ENCODE measurements around the gene PCDHGA1.
"Not testable (repeated sequence)": the region's sequence is repeated elsewhere in the genome, so short reads cannot be mapped to it uniquely, and the experiment has no call there.

The PCDHGA1 gene

DNA sequence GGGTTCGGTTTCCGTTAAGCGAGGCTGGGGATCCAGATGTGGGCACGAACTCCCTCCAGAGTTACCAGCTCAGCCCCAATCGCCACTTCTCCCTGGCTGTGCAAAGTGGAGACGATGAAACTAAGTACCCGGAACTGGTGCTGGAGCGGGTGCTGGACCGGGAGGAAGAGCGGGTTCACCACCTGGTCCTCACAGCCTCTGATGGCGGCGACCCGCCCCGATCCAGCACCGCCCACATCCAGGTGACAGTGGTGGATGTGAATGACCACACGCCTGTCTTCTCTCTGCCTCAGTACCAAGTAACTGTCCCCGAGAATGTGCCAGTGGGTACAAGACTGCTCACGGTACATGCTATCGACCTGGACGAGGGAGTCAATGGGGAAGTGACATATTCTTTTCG is 53.0 kb downstream of the PCDHGA1 start:
- no peak for DNase-seq

DNA sequence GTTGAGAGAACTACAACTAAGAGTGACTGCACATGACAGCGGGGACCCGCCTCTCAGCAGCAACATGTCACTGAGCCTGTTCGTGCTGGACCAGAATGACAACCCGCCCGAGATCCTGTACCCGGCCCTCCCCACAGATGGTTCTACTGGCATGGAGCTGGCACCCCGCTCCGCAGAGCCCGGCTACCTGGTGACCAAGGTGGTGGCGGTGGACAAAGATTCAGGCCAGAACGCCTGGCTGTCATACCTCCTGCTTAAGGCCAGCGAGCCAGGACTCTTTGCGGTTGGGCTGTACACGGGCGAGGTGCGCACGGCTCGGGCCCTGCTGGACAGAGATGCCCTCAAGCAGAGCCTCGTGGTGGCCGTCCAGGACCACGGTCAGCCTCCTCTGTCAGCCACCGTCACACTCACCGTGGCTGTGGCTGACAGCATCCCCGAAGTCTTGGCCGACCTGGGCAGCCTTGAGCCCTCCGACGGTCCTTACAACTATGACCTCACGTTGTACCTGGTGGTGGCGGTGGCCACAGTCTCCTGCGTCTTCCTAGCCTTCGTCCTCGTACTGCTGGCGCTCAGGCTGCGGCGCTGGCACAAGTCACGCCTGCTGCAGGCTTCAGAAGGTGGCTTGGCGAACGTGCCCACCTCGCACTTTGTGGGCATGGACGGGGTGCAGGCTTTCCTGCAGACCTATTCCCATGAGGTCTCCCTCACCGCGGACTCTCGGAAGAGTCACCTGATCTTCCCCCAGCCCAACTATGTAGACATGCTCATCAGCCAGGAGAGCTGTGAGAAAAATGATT is 54.4 kb downstream of the PCDHGA1 start:
- no peak for DNase-seq

DNA sequence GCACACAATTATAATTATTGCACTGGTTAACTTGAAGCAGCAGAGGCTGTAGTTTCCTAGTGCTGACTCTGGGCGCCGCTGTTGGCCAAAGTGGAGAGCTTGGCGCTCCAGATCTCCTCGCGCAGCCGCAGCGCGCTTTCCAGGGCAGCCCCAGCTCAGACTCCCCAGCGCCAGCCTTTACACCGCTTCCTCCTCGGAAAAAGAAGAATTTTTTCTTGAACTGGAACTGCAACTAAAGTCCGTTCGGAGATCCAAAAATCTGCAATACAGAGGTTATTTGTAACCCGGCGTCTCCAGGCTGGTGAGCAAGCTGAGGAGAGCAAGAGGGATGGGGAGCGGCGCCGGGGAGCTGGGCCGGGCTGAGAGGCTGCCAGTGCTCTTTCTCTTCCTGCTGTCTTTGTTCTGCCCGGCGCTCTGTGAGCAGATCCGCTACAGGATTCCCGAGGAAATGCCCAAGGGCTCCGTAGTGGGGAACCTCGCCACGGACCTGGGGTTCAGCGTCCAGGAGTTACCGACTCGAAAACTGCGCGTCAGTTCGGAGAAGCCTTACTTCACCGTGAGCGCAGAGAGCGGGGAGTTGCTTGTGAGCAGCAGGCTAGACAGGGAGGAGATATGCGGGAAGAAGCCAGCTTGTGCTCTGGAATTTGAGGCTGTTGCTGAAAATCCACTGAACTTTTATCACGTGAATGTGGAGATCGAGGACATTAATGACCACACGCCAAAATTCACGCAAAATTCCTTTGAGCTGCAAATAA is 57.4 kb downstream of the PCDHGA1 start, which contains the start of gene PCDHGB4:
Gene PCDHGB4, plus strand, starts transcription at position 142 of the 755 bp plus-strand sequence. Its CDS starts 187 bp downstream, at position 329.
- DNase-seq: not testable (repeated sequence)

DNA sequence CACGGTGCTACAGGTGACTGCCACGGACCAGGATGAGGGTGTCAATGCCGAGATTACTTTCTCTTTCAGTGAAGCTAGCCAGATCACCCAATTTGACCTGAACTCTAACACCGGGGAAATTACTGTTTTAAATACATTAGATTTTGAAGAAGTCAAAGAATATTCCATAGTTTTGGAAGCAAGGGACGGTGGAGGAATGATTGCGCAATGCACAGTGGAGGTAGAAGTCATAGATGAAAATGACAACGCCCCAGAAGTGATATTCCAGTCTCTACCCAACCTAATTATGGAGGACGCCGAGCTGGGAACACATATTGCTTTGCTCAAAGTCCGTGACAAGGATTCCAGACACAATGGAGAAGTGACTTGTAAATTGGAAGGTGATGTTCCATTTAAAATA is 58.3 kb downstream of the PCDHGA1 start:
- DNase-seq: no peak

DNA sequence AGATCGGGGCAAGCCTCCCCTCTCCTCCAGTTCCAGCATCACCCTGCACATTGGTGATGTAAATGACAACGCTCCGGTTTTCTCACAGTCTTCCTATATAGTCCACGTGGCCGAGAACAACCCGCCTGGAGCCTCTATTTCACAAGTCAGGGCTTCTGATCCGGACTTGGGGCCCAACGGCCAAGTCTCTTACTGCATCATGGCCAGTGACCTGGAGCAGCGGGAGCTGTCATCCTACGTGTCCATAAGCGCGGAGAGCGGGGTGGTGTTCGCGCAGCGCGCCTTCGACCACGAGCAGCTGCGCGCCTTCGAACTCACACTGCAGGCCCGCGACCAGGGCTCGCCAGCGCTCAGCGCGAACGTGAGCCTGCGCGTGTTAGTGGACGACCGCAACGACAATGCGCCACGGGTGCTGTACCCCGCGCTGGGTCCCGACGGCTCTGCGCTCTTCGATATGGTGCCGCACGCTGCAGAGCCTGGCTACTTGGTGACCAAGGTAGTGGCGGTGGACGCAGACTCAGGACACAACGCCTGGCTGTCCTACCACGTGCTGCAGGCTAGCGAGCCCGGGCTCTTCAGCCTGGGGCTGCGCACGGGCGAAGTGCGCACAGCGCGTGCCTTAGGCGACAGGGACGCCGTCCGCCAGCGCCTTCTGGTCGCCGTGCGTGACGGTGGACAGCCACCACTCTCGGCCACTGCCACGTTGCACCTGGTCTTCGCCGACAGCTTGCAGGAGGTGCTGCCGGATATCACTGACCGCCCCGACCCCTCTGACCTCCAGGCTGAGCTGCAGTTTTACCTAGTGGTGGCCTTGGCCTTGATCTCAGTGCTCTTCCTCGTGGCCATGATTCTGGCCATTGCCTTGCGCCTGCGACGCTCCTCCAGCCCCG is 59.1 kb downstream of the PCDHGA1 start:
- DNase-seq: no peak

DNA sequence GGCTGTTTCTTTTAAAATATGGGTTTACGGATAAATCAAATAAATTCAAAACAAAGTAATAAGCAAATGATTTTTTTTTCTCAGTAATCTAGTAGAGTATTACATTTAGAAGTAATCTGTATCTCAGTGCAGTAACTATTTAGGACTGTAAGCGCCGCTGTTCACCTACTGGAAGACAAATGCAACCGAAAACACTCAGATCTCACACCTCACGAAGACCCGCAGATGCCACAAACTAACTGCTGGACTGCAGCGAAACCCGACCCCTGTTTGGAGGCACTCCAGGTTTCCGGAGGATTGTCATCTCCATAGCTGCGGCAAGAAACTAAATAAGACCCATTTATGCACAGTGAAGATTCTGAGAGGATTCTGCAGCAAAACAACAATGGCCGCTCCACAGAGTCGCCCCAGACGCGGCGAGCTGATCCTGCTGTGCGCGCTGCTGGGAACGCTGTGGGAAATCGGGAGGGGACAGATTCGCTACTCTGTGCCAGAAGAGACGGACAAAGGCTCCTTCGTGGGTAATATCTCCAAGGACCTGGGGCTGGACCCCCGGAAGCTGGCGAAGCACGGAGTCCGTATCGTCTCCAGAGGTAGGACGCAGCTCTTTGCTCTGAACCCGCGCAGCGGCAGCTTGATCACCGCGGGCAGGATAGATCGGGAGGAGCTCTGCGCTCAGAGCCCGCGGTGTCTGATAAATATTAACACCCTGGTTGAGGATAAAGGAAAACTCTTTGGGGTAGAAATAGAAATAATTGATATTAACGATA is 62.3 kb downstream of the PCDHGA1 start, which contains the start of gene PCDHGA8:
Gene PCDHGA8, plus strand, starts transcription at position 205 of the 770 bp plus-strand sequence. Its CDS starts 181 bp downstream, at position 386.
- DNase-seq: no peak

DNA sequence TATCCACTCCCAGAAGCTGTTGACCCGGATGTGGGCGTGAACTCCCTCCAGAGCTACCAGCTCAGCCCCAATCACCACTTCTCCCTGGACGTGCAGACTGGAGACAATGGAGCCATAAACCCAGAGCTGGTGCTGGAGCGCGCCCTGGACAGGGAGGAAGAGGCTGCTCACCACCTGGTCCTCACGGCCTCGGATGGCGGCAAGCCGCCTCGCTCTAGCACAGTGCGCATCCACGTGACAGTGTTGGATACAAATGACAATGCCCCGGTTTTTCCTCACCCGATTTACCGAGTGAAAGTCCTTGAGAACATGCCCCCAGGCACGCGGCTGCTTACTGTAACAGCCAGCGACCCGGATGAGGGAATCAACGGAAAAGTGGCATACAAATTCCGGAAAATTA is 63.0 kb downstream of the PCDHGA1 start:
- DNase-seq: no peak

DNA sequence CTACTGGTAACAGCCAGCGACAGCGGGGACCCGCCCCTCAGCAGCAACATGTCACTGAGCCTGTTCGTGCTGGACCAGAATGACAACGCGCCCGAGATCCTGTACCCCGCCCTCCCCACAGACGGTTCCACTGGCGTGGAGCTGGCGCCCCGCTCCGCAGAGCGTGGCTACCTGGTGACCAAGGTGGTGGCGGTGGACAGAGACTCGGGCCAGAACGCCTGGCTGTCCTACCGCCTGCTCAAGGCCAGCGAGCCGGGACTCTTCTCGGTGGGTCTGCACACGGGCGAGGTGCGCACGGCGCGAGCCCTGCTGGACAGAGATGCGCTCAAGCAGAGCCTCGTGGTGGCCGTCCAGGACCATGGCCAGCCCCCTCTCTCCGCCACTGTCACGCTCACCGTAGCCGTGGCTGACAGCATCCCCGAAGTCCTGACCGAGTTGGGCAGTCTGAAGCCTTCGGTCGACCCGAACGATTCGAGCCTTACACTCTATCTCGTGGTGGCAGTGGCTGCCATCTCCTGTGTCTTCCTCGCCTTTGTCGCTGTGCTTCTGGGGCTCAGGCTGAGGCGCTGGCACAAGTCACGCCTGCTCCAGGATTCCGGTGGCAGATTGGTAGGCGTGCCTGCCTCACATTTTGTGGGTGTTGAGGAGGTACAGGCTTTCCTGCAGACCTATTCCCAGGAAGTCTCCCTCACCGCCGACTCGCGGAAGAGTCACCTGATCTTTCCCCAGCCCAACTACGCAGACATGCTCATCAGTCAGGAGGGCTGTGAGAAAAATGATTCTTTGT is 64.3 kb downstream of the PCDHGA1 start:
- DNase-seq: not testable (repeated sequence)

DNA sequence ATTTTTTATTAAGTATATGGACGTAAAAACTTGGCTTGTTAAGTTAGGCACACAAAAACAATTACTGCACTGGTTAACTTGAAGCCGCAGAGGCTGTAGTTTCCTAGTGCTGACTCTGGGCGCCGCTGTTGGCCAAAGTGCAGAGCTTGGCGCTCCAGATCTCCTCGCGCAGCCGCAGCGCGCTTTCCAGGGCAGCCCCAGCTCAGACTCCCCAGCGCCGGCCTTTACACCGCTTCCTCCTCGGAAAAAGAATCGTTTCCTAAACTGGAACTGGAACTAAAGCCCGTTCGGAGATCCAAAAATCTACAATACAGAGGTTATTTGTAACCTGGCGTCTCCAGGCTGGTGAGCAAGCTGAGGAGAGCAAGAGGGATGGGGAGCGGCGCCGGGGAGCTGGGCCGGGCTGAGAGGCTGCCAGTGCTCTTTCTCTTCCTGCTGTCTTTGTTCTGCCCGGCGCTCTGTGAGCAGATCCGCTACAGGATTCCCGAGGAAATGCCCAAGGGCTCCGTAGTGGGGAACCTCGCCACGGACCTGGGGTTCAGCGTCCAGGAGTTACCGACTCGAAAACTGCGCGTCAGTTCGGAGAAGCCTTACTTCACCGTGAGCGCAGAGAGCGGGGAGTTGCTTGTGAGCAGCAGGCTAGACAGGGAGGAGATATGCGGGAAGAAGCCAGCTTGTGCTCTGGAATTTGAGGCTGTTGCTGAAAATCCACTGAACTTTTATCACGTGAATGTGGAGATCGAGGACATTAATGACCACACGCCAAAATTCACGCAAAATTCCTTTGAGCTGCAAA is 67.6 kb downstream of the PCDHGA1 start, which contains the start of gene PCDHGB5:
Gene PCDHGB5, plus strand, starts transcription at position 192 of the 796 bp plus-strand sequence. Its CDS starts 181 bp downstream, at position 373.
- DNase-seq: not testable (repeated sequence)

DNA sequence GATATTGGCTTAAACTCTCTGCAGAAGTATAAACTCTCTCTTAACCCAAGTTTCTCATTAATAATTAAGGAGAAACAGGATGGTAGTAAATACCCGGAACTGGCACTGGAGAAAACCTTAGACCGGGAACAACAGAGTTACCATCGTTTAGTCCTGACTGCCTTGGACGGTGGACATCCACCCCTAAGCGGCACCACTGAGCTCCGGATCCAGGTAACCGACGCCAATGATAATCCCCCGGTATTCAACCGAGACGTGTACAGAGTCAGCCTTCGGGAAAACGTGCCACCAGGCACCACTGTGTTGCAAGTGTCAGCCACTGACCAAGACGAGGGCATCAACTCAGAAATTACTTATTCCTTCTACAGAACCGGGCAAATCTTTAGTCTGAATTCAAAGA is 68.3 kb downstream of the PCDHGA1 start:
- no peak for DNase-seq

DNA sequence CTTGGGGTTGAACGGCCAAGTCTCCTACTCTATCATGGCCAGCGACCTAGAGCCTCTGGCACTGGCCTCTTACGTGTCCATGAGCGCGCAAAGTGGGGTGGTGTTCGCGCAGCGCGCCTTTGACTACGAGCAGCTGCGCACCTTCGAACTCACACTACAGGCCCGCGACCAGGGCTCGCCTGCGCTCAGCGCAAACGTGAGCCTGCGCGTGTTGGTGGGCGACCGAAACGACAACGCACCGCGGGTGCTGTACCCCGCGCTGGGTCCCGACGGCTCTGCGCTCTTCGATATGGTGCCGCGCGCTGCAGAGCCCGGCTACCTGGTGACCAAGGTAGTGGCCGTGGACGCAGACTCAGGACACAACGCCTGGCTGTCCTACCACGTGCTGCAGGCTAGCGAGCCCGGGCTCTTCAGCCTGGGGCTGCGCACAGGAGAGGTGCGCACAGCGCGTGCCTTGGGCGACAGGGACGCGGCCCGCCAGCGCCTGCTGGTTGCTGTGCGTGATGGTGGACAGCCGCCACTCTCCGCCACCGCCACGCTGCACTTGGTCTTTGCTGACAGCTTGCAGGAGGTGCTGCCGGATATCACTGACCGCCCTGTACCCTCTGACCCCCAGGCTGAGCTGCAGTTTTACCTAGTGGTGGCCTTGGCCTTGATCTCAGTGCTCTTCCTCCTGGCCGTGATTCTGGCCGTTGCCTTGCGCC is 69.4 kb downstream of the PCDHGA1 start:
- DNase-seq: no peak

DNA sequence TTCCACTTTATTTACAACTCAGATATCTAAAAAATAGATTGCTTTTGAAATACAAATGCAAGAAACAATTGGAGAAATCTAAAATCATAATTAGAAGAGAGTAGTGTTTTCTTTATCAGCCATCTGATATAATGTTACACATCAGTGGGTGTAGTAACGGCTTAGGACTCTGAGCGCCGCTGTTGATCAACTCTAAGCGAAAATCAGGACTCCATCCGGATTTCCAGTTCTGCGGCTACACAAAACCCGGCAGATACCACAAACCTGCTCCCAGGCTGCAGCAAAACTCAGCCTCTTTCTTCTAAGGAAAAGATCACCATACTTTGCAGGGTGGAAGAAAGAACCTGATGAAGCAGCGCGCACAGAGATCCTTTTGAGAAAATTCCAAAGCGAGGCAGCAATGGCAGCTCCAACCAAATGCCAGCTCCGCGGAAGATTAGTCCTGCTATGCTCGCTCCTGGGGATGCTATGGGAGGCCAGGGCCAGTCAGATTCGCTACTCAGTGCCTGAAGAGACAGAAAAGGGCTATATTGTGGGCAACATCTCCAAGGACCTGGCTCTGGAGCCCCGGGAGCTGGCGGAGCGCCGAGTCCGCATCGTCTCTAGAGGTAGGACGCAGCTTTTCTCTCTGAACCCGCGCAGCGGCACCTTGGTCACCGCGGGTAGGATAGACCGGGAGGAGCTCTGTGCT is 72.4 kb downstream of the PCDHGA1 start, which contains the start of gene PCDHGA9:
Gene PCDHGA9, plus strand, starts transcription at position 226 of the 691 bp plus-strand sequence. Its CDS starts 175 bp downstream, at position 401.
- no peak for DNase-seq

DNA sequence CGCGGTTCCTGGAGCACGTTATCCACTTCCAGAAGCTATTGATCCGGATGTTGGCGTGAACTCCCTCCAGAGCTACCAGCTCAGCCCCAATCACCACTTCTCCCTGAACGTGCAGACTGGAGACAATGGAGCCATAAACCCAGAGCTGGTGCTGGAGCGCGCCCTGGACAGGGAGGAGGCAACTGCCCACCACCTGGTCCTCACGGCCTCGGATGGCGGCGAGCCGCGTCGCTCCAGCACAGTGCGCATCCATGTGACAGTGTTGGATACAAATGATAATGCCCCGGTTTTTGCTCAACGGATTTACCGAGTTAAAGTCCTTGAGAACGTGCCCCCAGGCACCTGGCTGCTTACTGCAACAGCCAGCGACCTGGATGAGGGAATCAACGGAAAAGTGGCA is 73.1 kb downstream of the PCDHGA1 start:
- no peak for DNase-seq

DNA sequence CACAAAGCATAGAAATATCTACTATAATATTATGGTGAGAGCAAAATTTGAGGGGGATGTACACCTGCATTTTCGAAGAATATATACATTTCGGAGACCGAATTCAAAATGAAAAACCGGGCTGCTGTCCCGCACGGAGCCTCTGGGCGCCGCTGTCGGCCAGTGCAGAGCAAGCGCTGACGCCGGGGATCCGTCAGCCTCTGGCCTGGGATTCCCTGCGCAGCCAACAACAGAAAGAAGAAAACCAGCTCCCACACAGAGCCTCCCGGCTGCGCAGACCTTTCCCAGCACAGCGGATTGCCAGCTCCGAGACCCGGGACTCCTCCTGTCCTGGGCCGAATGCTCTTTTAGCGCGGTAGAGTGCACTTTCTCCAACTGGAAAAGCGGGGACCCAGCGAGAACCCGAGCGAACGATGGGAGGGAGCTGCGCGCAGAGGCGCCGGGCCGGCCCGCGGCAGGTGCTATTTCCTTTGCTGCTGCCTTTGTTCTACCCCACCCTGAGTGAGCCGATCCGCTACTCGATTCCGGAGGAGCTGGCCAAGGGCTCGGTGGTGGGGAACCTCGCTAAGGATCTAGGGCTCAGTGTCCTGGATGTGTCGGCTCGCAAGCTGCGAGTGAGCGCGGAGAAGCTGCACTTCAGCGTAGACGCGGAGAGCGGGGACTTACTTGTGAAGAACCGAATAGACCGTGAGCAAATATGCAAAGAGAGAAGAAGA is 77.6 kb downstream of the PCDHGA1 start, which contains the start of gene PCDHGB6:
Gene PCDHGB6, plus strand, starts transcription at position 232 of the 716 bp plus-strand sequence. Its CDS starts 182 bp downstream, at position 414.
- not testable (repeated sequence) for DNase-seq

DNA sequence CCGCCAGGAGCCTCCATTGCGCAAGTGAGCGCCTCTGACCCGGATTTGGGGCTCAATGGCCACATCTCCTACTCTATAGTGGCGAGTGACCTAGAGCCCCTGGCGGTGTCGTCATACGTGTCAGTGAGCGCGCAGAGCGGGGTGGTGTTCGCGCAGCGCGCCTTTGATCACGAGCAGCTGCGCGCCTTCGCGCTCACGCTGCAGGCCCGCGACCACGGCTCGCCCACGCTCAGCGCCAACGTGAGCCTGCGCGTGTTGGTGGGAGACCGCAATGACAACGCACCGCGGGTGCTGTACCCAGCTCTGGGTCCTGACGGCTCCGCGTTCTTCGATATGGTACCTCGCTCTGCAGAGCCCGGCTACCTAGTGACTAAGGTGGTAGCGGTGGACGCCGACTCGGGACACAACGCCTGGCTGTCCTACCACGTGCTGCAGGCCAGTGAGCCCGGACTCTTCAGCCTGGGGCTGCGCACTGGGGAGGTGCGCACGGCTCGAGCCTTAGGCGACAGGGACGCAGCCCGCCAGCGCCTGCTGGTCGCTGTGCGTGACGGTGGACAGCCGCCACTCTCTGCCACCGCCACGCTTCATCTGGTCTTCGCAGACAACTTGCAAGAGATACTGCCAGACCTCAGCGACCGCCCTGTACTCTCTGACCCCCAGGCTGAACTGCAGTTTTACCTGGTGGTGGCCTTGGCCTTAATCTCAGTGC is 79.4 kb downstream of the PCDHGA1 start:
- DNase-seq: no peak

DNA sequence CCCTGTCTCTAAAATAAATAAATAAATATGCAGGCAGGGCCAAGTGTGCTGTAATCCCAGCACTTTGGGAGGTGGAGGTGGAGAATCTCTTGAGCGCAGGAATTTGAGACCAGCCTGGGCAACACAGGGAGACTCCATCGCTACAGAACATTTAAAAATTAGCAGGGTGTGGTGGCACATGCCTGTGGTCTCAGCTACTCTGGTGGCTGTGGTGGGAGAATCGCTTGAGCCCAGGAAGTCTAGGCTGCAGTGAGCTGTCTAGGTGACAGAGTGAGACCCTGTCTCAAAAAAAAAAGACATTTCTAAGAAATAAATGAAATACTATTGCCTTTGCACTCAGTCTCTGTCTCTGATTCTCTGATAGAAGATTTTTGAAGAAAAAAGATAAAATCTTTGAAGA is 81.3 kb downstream of the PCDHGA1 start:
- DNase-seq: no peak

DNA sequence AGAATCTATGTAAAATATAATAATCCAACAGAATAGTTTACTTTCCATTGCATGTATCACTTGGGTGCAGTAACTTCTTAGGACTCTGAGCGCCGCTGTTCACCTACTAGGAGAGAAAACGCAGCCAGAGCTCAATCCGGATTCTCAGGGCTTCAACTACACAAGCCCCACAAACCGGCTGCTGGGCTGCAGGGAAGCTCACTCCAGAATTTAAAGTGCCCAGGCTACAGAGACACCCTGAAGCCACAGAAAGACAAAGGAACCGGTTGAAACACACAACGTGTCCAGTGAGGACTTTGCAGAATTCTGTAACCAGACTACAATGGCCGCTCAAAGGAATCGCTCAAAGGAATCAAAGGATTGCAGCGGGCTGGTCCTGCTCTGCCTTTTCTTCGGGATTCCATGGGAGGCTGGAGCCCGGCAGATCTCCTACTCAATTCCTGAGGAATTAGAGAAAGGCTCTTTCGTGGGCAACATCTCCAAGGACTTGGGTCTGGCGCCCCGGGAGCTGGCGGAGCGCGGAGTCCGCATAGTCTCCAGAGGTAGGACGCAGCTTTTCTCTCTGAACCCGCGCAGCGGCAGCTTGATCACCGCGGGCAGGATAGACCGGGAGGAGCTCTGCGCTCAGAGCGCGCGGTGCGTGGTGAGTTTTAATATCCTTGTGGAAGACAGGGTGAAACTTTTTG is 82.7 kb downstream of the PCDHGA1 start, which contains the start of gene PCDHGA10:
Gene PCDHGA10, plus strand, starts transcription at position 134 of the 686 bp plus-strand sequence. Its CDS starts 189 bp downstream, at position 323.
- peak; percentile 53 for DNase-seq

All from activated T-cell treated with anti-CD3 and anti-CD28 coated beads for 4 hours (primary cell).